ENCODE measurements around the gene MPO. TPM values are rescaled to one million over a fixed set of nuclear protein-coding genes. Genes with fewer than 3 reads are reported as not detected.
A peak's percentile ranks its signal among the peaks of the same experiment; 100 is the strongest.

The MPO gene
- total and polyA plus RNA-seq, 9 of the 15 experiments (the other 6 are each of a cell fraction or from before 2014, with no cell fraction given), result 0.04 to 0.47 (median 0.39) TPM; not detected in 6

GRCh38 chr17:58249270-58250133 is 31.2 kb downstream of the MPO start (continued):
- TF ChIP-seq FOXM1 (IDR thresholded peaks at IDR 0.05; ENCODE audit: low read depth) (no peak), FOXM1 (CRISPR knock-in tag; IDR thresholded peaks at IDR 0.05; ENCODE audit: low read depth) (peak; percentile 88; the same call in 1 of the 2 replicates), MGA (IDR thresholded peaks at IDR 0.05) (peak; percentile 100), ZBTB49 (CRISPR knock-in tag; IDR thresholded peaks at IDR 0.05; ENCODE audit: borderline replicate concordance) (0 out of 2 replicates have a peak, but pooled peaks have one; percentile 53), HEY1 (CRISPR knock-in tag; IDR thresholded peaks at IDR 0.05; ENCODE audit: borderline replicate concordance) (no peak), RUNX1 (IDR thresholded peaks at IDR 0.05; ENCODE audit: low read depth) (no peak), ZNF583 (CRISPR knock-in tag; IDR thresholded peaks at IDR 0.05) (no peak; the same call in 1 of the 2 replicates), SMAD3 (CRISPR knock-in tag; conservative IDR thresholded peaks at IDR 0.05) (no peak), ZNF174 (CRISPR knock-in tag; IDR thresholded peaks at IDR 0.05) (no peak), ZNF311 (CRISPR knock-in tag; IDR thresholded peaks at IDR 0.05) (no peak)
